ENCODE results near the gene EXOC3. TPM values are rescaled to one million over a fixed set of nuclear protein-coding genes. Genes with fewer than 3 reads are reported as not detected.

The EXOC3 gene
- total RNA-seq, 1 donor from 2014 or later, result 67.3 TPM

GRCh38 chr5:426392-426976, 16.5 kb upstream of the EXOC3 start:
- H3K4me3 Mint-ChIP-seq (ENCODE audit: low read depth), result no peak overlapping the region
- H3K36me3 Mint-ChIP-seq (ENCODE audit: insufficient read depth), result no peaks in the 10 kb centered on the region
- no peak for TF ChIP-seq CTCF (IDR thresholded peaks at IDR 0.05; ENCODE audit: unreplicated experiment)
- peaks cover 10% of the 10 kb centered on the region for H3K9me3 Mint-ChIP-seq (ENCODE audit: low read depth)
- no peak for DNase-seq (ENCODE audit: low spot score, unreplicated experiment)
- H3K27ac Mint-ChIP-seq, result no peak overlapping the region
- peaks cover 3% of the 10 kb centered on the region for H3K27me3 Mint-ChIP-seq
- H3K4me1 Mint-ChIP-seq (ENCODE audit: low read depth), result no peaks in the 10 kb centered on the region

- Mint-ChIP-seq H3K27ac (no peak overlapping the region), H3K4me3 (ENCODE audit: low read depth) (no peak overlapping the region), H3K9me3 (ENCODE audit: low read depth) (peaks cover 10% of the 10 kb centered on the region), H3K4me1 (ENCODE audit: low read depth) (peaks cover 4% of the 10 kb centered on the region), H3K27me3 (peaks cover 3% of the 10 kb centered on the region), H3K36me3 (ENCODE audit: insufficient read depth) (no peaks in the 10 kb centered on the region)
- TF ChIP-seq CTCF (IDR thresholded peaks at IDR 0.05; ENCODE audit: unreplicated experiment), result no peak
- no peak for DNase-seq (ENCODE audit: low spot score, unreplicated experiment)
Observed at GRCh38 chr5:427415-428087, 15.4 kb upstream of the EXOC3 start.

DNA sequence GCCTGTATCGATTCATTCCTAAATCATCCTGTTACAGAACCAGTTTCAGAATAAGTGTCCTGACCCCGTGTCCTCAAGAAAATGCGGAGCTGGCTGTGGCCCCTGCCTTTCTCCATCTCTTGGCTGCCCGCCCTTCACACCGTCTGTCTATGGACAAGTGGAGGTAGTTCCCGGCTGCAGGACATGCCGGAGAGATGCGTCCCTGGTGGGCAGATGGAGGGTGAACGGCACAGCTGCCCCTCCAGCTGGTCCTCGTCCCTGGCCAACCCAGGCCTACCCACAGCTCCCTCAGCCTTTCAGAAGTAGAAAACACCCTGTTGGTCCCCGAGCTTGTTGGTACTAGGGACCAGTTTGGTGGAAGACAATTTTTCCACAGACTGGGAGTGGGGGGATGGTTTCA, 14.8 kb upstream of the EXOC3 start:
- DNase-seq (ENCODE audit: low spot score, unreplicated experiment), result no peak
- no peak overlapping the region for H3K27ac Mint-ChIP-seq
- H3K27me3 Mint-ChIP-seq, result peaks cover 3% of the 10 kb centered on the region
- H3K9me3 Mint-ChIP-seq (ENCODE audit: low read depth), result peaks cover 10% of the 10 kb centered on the region
- no peak for TF ChIP-seq CTCF (IDR thresholded peaks at IDR 0.05; ENCODE audit: unreplicated experiment)
- no peak overlapping the region for H3K4me3 Mint-ChIP-seq (ENCODE audit: low read depth)
- H3K4me1 Mint-ChIP-seq (ENCODE audit: low read depth), result peaks cover 4% of the 10 kb centered on the region
- H3K36me3 Mint-ChIP-seq (ENCODE audit: insufficient read depth), result no peaks in the 10 kb centered on the region

GRCh38 chr5:428754-429452, 14.1 kb upstream of the EXOC3 start:
- DNase-seq (ENCODE audit: low spot score, unreplicated experiment), result no peak
- TF ChIP-seq CTCF (IDR thresholded peaks at IDR 0.05; ENCODE audit: unreplicated experiment), result no peak
- Mint-ChIP-seq H3K4me1 (ENCODE audit: low read depth) (peaks cover 4% of the 10 kb centered on the region), H3K36me3 (ENCODE audit: insufficient read depth) (no peaks in the 10 kb centered on the region), H3K27me3 (peaks cover 3% of the 10 kb centered on the region), H3K4me3 (ENCODE audit: low read depth) (no peak overlapping the region), H3K9me3 (ENCODE audit: low read depth) (peaks cover 10% of the 10 kb centered on the region), H3K27ac (no peak overlapping the region)

DNA sequence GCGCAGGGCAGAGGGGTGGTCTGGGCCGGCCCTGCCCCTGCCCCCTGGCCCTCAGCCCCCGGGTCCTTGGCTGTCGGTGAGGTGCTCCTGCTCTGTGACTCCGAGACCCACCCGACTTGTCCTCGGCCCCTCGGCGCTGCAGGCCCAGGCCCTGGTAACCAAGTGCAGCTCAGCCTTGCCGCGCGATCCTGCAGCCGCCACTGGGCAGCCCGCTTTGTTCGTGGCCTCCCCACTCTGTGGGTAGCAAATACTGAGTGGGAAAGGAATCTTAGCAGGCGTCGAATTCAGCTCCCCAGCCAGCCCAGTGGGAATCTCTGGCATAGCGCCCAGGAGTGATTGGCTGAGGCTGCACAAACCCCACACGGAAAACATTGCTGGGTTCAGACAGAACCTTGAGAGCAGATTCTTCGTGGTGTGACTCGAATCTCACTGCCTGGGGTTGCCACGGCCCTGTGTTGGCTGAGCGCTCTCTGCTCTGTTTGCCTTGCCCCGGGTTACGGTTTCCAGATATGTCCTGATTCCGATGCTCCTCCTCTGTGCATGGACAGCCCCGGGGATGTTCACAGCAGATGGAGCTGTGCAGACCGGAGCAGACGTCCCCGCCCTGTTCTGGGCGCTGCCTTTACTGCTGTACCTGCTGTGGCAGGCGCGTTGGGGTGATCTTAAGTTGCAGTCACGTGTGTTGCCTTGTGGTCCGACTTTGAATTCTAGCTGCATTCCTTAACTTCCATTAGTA, 13.4 kb upstream of the EXOC3 start:
- no peak for TF ChIP-seq CTCF (IDR thresholded peaks at IDR 0.05; ENCODE audit: unreplicated experiment)
- Mint-ChIP-seq H3K9me3 (ENCODE audit: low read depth) (peaks cover 10% of the 10 kb centered on the region), H3K36me3 (ENCODE audit: insufficient read depth) (no peaks in the 10 kb centered on the region), H3K4me3 (ENCODE audit: low read depth) (no peak overlapping the region), H3K27me3 (peaks cover 3% of the 10 kb centered on the region), H3K4me1 (ENCODE audit: low read depth) (peaks cover 4% of the 10 kb centered on the region), H3K27ac (no peak overlapping the region)
- DNase-seq (ENCODE audit: low spot score, unreplicated experiment), result no peak

All from progenitor cell of endocrine pancreas (in vitro differentiated cells).